Tibial nerve (tissue), 3 donors: ENCODE measurements around the gene MAP3K1.

Experiments
- POLR2A ChIP-seq, 2 donors: fragments of 450-650 bp; IDR thresholded peaks; one replicate each; pipeline ENCODE4 v1.6.1; 2017; ENCODE audit warnings: antibody characterized with exemption in 2 of 2, mild to moderate bottlenecking in 2 of 2, moderate library complexity in 2 of 2
- TF ChIP-seq, protein P1 (sequence below), 5 experiments: fragments of 200-600 bp in 3 of 5; fragments of 450-650 bp in 2 of 5; sonication (generic) in 3 of 5; IDR thresholded peaks; one replicate each; pipeline ENCODE4 v1.5.1; 2016 to 2019; ENCODE audit warnings: antibody characterized with exemption in 5 of 5, mild to moderate bottlenecking in 3 of 5, moderate library complexity in 2 of 5

DNA sequence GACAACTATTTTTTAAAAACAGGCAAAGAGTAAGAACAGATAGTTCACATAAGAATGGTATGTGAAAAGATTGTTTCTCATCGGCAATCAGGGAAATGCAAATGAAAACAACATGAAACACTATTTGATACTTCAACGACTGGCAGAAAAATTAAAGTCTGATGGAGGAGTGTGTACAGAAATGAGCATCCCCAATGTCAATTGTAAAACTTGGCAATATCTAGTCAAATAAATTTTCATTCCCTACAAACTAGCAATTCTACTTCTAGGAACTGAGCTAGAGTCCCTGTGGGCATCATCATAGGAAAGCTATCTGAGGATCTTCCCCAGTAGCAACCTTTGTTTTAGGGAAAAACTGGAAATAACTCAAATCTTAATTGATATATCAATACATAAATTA, 29.0 kb upstream of the MAP3K1 start:
- TF ChIP-seq, protein P1, sequence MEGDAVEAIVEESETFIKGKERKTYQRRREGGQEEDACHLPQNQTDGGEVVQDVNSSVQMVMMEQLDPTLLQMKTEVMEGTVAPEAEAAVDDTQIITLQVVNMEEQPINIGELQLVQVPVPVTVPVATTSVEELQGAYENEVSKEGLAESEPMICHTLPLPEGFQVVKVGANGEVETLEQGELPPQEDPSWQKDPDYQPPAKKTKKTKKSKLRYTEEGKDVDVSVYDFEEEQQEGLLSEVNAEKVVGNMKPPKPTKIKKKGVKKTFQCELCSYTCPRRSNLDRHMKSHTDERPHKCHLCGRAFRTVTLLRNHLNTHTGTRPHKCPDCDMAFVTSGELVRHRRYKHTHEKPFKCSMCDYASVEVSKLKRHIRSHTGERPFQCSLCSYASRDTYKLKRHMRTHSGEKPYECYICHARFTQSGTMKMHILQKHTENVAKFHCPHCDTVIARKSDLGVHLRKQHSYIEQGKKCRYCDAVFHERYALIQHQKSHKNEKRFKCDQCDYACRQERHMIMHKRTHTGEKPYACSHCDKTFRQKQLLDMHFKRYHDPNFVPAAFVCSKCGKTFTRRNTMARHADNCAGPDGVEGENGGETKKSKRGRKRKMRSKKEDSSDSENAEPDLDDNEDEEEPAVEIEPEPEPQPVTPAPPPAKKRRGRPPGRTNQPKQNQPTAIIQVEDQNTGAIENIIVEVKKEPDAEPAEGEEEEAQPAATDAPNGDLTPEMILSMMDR (IDR thresholded peaks at IDR 0.05), result no peak
- TF ChIP-seq POLR2A (IDR thresholded peaks at IDR 0.05), result no peak
